Thoracic aorta endothelial cell (primary cell): ENCODE results near the gene TRIM59. TPM values are rescaled to one million over a fixed set of nuclear protein-coding genes. Genes with fewer than 3 reads are reported as not detected.

ENCODE experiments used
- small RNA-seq: library from RNA; depleted of rRNA; stranded (forward); fragments of <200 nt; gene quantifications from one replicate; pipeline ENCODE3, GENCODE V24; 2012
- total RNA-seq: library from RNA; depleted of rRNA; stranded (reverse); fragments of >200 nt; gene quantifications from 2 replicates; pipeline ENCODE4 v1.2.3, GENCODE V29; 2012

Gene TRIM59
- total RNA-seq, result 40.6 and 63.5 TPM in 2 replicates

GRCh38 chr3:160449636-160450598 lies at the start of gene TRIM59:
TSS of gene TRIM59 (minus strand) at chr3:160449786. CDS start at chr3:160439183, 10,603 bp downstream.

GRCh38 chr3:160399125-160400029 lies 50.2 kb downstream of the TRIM59 start, which contains the start of the genes IFT80 and SMC4:
TSS of gene IFT80 (minus strand) at chr3:160399225. CDS start at chr3:160384600, 14,625 bp downstream.
TSS of gene SMC4 (plus strand) at chr3:160399650. CDS start at chr3:160400827, 1,177 bp downstream.

Small RNAs within 50 kb of the gene (small RNA-seq; reads per million reads assigned to genes)
- gene MIR15B, result 4,960 reads per million, percentile 100 among the genes with 10 or more reads in this experiment
- gene MIR16-2, result 64.7 reads per million, percentile 98 among the genes with 10 or more reads in this experiment
- gene RNU7-136P, result not detected

Other genes with a start within 250 kb of the TRIM59 start
- gene C3orf80, start 224.4 kb downstream of the TRIM59 start, total RNA-seq, result not detected in 2 replicates
- 32.3 and 42.2 TPM in 2 replicates for gene IFT80, start 50.6 kb downstream of the TRIM59 start, total RNA-seq
- gene SMC4, start 50.1 kb downstream of the TRIM59 start, total RNA-seq, result 245 and 315 TPM in 2 replicates
- gene KPNA4, start 115.8 kb upstream of the TRIM59 start, total RNA-seq, result 66.2 and 79.5 TPM in 2 replicates
- gene ARL14, start 227.4 kb upstream of the TRIM59 start, total RNA-seq, result 0.22 TPM in 1 of 2 replicates, not detected in the other